Transverse colon (tissue), 4 donors: Measurements from ENCODE around the gene FAM228B. TPM values are rescaled to one million over a fixed set of nuclear protein-coding genes. Genes with fewer than 3 reads are reported as not detected.

Experiments used
- DNase-seq: peaks from one replicate; pipeline ENCODE4 v3.0.0-alpha.2; 2019
- H3K27ac ChIP-seq, 4 donors: fragments of 200-600 bp; sonication (generic); 2 replicates each; pipeline ENCODE4 v1.5.1; 2016 to 2018; ENCODE audit warnings: inconsistent platforms in 4 of 4
- H3K27me3 ChIP-seq: fragments of 200-600 bp; sonication (generic); 2 replicates; pipeline ENCODE4 v1.5.1; 2017; ENCODE audit warnings: inconsistent platforms
- H3K36me3 ChIP-seq, 4 donors: fragments of 200-600 bp; sonication (generic); 2 replicates each; pipeline ENCODE4 v1.5.1; 2017 to 2019; ENCODE audit warnings: inconsistent platforms in 4 of 4
- H3K4me1 ChIP-seq, 4 donors: fragments of 200-600 bp; sonication (generic); 2 replicates each; pipeline ENCODE4 v1.5.1; 2017 to 2020; ENCODE audit warnings: inconsistent platforms in 4 of 4
- H3K4me3 ChIP-seq, 4 donors: fragments of 200-600 bp; sonication (generic); 1 replicate in 1 of 4; 2 replicates in 3 of 4; pipeline versions ENCODE4 v1.5.1 to v1.6.1; 2017 to 2019; ENCODE audit warnings: inconsistent platforms in 4 of 4
- H3K9me3 ChIP-seq, 2 donors: fragments of 200-600 bp; sonication (generic); 2 replicates each; pipeline ENCODE4 v1.5.1; 2017 to 2019; ENCODE audit warnings: inconsistent platforms in 2 of 2
- CTCF ChIP-seq, 5 experiments: fragments of 200-600 bp in 3 of 5; fragments of 450-650 bp in 2 of 5; sonication (generic) in 3 of 5; IDR thresholded peaks; 1 replicate in 2 of 5; 2 replicates in 3 of 5; pipeline ENCODE4 v1.5.1; 2016 to 2017; ENCODE audit warnings: antibody characterized with exemption in 5 of 5, inconsistent platforms in 3 of 5, mild to moderate bottlenecking in 2 of 5, moderate library complexity in 1 of 5
- EP300 ChIP-seq: sonication (generic); formaldehyde crosslinking; IDR thresholded peaks from one replicate; pipeline ENCODE4 v1.6.1; 2017; ENCODE audit warnings: antibody characterized with exemption, low read depth
- POLR2A ChIP-seq: fragments of 450-650 bp; IDR thresholded peaks from one replicate; pipeline ENCODE4 v1.6.1; 2016; ENCODE audit warnings: antibody characterized with exemption, mild to moderate bottlenecking, moderate library complexity
- POLR2AphosphoS5 ChIP-seq, 3 donors: sonication (generic); formaldehyde crosslinking; IDR thresholded peaks; one replicate each; pipeline ENCODE4 v1.6.1; 2016; ENCODE audit warnings: antibody characterized with exemption in 3 of 3
- WGBS, 2 donors: methylation state at CpG; one replicate each; pipeline ENCODE4 v1.1.5; 2018; ENCODE audit warnings: low coverage in 1 of 2; 5-methylcytosine and 5-hydroxymethylcytosine counted together
- in situ Hi-C, 4 donors: fragments of 200-750 bp; cut with MboI; loops; one replicate each; pipeline versions ENCODE4 v1.15.0 to v1.15.1; 2017; ENCODE audit warnings: low sequenced_read_pairs in 3 of 4, low pct_ligation_motif_present in 1 of 4, low pct_unique_long_range_greater_than_20kb in 1 of 4
- intact Hi-C: fragments of 100-400 bp; cut with DNase I; formaldehyde crosslinking; loops from one replicate; pipeline ENCODE4 v1.15.1; 2023; ENCODE audit warnings: low total_unique reads
- total RNA-seq, 4 donors: library from RNA; depleted of rRNA; stranded (reverse); fragments of >200 nt; gene quantifications; one replicate each; pipeline ENCODE4 v1.1.0, GENCODE V29; 2016

FAM228B gene
- total RNA-seq, 4 donors from 2014 or later, result 0.75 to 17.8 (median 3.9) TPM

- no peak for DNase-seq
- H3K4me1 ChIP-seq, result no peaks in the 10 kb centered on the region
- 67 to 78% methylated on average over 1 to 3 of the region's 3 CpGs for WGBS, 2 donors
- intact Hi-C loops (no loop called here), in situ Hi-C loops (no loop called here)
- no peak for TF ChIP-seq CTCF (IDR thresholded peaks at IDR 0.05)
- no peak for TF ChIP-seq POLR2AphosphoS5 (IDR thresholded peaks at IDR 0.05)
- TF ChIP-seq POLR2A, result no peak
- TF ChIP-seq EP300, result no peak
- H3K27ac ChIP-seq, result no peak overlapping the region
- H3K9me3 ChIP-seq, result no peaks in the 10 kb centered on the region
- H3K36me3 ChIP-seq, result peaks cover 0 to 46% (median 14%) of the 10 kb centered on the region in 4 donors
- no peaks in the 10 kb centered on the region for H3K27me3 ChIP-seq
- H3K4me3 ChIP-seq, result no peak overlapping the region
These were observed 91.6 kb downstream of the FAM228B start for GRCh38 chr2:24214880-24215279.

Other genes starting within 250 kb of the FAM228B start
- 10 to 100 TPM; 37.1 to 82.7 (median 40.7) TPM for gene ATAD2B, start 196.3 kb upstream of the FAM228B start, total RNA-seq
- gene UBXN2A, start 183.0 kb upstream of the FAM228B start, total RNA-seq, result 10 to 100 TPM in 2 of 4 donors, 1 to 10 TPM in 2; 6.4 to 13.7 (median 10.8) TPM
- gene MFSD2B, start 113.4 kb upstream of the FAM228B start, total RNA-seq, result under 1 TPM in 1 of 4 donors, not detected in 3; 0.16 TPM
- 1 to 10 TPM; 1.5 to 4.0 (median 3.0) TPM for gene WDCP, start 76.1 kb upstream of the FAM228B start, total RNA-seq
- gene FKBP1B, start 73.7 kb upstream of the FAM228B start, total RNA-seq, result 10 to 100 TPM in 1 of 4 donors, 1 to 10 TPM in 3; 6.0 to 27.3 (median 8.4) TPM
- 100 to 1,000 TPM in 1 of 4 donors, 10 to 100 TPM in 3; 17.3 to 104 (median 93.2) TPM for gene SF3B6, start 47.1 kb upstream of the FAM228B start, total RNA-seq
- 100 to 1,000 TPM in 3 of 4 donors, 10 to 100 TPM in 1; 83.2 to 257 (median 128) TPM for gene TP53I3, start 38.6 kb upstream of the FAM228B start, total RNA-seq
- gene PFN4, start 135 bp upstream of the FAM228B start, total RNA-seq, result under 1 TPM in 1 of 4 donors, not detected in 3; 0.80 TPM
- gene FAM228A, start 51.6 kb downstream of the FAM228B start, total RNA-seq, result under 1 TPM in 1 of 4 donors, not detected in 3; 0.27 TPM
- 10 to 100 TPM; 32.8 to 58.0 (median 41.4) TPM for gene ITSN2, start 237.1 kb downstream of the FAM228B start, total RNA-seq